GM12872 (cell line): ENCODE data around the gene CCDC116.
A peak's percentile ranks its signal among the peaks of the same experiment; 100 is the strongest.

Experiments used
- TF ChIP-seq, protein P1 (sequence below): IDR thresholded peaks from 3 replicates; pipeline ENCODE4 v1.5.1; 2011; ENCODE audit warnings: low read depth, mild to moderate bottlenecking, low read length, moderate library complexity; ENCODE audit not compliant: insufficient read depth

The CCDC116 gene

GRCh38 chr22:21626073-21626734 is 6.4 kb upstream of the CCDC116 start:
- TF ChIP-seq, protein P1, sequence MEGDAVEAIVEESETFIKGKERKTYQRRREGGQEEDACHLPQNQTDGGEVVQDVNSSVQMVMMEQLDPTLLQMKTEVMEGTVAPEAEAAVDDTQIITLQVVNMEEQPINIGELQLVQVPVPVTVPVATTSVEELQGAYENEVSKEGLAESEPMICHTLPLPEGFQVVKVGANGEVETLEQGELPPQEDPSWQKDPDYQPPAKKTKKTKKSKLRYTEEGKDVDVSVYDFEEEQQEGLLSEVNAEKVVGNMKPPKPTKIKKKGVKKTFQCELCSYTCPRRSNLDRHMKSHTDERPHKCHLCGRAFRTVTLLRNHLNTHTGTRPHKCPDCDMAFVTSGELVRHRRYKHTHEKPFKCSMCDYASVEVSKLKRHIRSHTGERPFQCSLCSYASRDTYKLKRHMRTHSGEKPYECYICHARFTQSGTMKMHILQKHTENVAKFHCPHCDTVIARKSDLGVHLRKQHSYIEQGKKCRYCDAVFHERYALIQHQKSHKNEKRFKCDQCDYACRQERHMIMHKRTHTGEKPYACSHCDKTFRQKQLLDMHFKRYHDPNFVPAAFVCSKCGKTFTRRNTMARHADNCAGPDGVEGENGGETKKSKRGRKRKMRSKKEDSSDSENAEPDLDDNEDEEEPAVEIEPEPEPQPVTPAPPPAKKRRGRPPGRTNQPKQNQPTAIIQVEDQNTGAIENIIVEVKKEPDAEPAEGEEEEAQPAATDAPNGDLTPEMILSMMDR, result no peak

DNA sequence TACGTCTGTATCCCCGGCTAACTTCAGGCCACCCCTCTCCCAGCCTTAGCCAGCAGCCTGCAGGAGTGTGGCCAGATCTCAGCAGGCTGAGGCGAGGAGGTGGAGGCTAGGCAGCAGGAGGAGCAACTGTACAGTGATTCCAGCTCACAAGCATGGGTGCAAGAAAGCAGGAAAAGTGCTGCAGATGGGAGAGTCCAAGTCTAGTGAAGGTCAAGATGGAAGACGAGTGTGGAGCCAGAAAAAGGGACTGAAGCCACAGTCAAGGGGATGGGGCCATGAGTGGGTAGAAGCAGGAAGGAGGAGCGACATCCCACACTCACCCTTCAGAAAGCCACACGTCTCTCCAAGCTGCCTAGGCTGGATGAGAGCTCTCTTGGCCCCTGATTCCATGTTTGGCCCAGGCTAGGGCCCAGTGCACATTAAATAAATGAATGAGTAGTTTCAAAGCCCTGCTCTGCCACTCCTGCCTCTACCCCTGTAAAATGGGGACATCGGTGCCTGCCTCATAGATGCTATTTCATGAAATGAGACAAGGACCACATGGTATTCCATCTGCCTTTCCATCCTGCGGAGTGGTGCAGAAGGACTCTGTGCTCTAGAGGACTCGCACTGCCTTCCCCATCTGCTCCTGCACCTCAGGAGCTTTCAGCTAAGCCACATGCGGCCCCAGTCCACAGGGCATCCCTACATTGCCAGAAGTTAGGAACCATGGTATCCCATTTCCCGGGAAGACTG is 5.7 kb upstream of the CCDC116 start:
- TF ChIP-seq, protein P1, result no peak

- TF ChIP-seq, protein P1, result no peak
These were observed 3.9 kb upstream of the CCDC116 start for GRCh38 chr22:21628386-21629254.

GRCh38 chr22:21629255-21630149 is 3.1 kb upstream of the CCDC116 start, which contains the start of gene YDJC:
TSS of gene YDJC (minus strand) at chr22:21630022. CDS start at chr22:21630014, 8 bp downstream.
- TF ChIP-seq, protein P1, result peak; percentile 82

GRCh38 chr22:21631025-21631424 is 1.5 kb upstream of the CCDC116 start:
- TF ChIP-seq, protein P1, result no peak

DNA sequence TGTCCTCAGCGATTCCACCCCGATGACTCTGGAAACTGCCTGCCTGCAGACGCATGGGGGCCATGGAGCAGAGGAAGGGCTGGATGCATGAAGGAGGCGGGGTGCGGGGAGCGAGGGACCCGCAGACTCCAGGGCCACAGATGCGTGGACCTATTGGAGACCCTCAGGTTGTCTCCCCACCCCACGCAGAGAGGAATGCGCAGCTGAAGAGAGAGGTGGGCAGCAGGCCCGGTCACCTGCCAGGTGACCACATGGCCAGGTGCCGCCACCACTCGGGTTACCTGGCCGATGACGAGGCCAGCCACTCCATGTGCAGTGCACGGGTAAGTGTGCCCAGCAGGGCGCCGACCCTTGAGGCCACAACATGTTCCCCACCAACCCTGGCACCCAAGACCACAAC is 371 bp downstream of the CCDC116 start:
- TF ChIP-seq, protein P1, result no peak
